Measurements from ENCODE around the gene OSBPL10.

DNA sequence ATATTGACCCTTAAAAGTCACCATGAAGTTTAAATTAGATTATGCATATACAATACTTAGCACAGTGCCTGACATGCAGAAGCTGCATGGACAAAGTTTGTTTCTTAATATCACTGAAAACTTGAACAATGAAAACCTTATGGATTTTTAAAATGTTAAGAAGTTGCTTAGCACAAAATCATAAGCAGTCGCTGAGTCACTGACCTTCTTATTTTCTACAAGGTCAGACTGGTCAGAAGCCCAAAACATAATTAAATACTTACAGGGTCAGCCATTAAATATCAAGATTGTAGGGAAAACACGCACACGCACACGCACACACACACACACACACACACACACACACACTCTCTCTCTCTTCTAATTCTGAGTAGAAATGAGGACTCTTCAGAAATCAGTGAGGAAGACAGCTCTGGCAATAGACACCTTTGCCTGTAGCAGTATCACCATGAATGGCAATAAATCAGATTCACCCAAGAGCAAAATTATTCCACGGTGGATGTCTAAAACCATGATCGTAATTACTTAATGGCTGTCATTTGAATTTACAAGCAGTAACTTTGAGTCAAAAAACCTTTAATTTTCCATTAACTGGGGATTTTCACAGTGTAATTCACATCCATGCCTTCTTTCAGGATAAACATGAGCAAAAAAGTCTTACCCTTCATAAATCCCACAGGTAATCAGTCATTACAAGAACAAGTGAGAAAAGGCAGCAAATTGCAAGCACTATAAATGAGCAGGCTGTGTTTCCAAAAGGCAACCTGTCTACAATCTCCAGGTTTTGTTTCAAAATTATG, 147.5 kb downstream of the OSBPL10 start:
- TF ChIP-seq, protein P1, sequence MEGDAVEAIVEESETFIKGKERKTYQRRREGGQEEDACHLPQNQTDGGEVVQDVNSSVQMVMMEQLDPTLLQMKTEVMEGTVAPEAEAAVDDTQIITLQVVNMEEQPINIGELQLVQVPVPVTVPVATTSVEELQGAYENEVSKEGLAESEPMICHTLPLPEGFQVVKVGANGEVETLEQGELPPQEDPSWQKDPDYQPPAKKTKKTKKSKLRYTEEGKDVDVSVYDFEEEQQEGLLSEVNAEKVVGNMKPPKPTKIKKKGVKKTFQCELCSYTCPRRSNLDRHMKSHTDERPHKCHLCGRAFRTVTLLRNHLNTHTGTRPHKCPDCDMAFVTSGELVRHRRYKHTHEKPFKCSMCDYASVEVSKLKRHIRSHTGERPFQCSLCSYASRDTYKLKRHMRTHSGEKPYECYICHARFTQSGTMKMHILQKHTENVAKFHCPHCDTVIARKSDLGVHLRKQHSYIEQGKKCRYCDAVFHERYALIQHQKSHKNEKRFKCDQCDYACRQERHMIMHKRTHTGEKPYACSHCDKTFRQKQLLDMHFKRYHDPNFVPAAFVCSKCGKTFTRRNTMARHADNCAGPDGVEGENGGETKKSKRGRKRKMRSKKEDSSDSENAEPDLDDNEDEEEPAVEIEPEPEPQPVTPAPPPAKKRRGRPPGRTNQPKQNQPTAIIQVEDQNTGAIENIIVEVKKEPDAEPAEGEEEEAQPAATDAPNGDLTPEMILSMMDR (IDR thresholded peaks at IDR 0.05; ENCODE audit: low read depth, low read length), result no peak
- no peak for TF ChIP-seq EZH2phosphoT487 (IDR thresholded peaks at IDR 0.05; ENCODE audit: low read depth)
